PC-3 (cell line): ENCODE data around the gene PLXNA4.

ENCODE experiments used
- CTCF ChIP-seq: fragments of 300-600 bp; sonication (generic); conservative IDR thresholded peaks from 2 replicates; pipeline ENCODE4 v1.5.1; 2017; ENCODE audit warnings: antibody characterized with exemption, low read depth, mild to moderate bottlenecking, low read length
- EZH2 ChIP-seq: fragments of 300-600 bp; sonication (generic); IDR thresholded peaks from one replicate; pipeline ENCODE4 v1.6.1; 2017; ENCODE audit warnings: antibody characterized with exemption, mild to moderate bottlenecking, low read length; ENCODE audit not compliant: unreplicated experiment

GRCh38 chr7:132326878-132327589 lies 249.2 kb downstream of the PLXNA4 start:
- TF ChIP-seq CTCF: no peak
- TF ChIP-seq EZH2: no peak
